NCI-H1436 treated with DMSO at 0.1 percent for 48 hours (cell line): Measurements from ENCODE around the gene SLC24A3.

Experiments used
- DNase-seq: peaks from one replicate; lab custom pipeline; 2025; lab: John Stamatoyannopoulos, UW

Gene SLC24A3

DNA sequence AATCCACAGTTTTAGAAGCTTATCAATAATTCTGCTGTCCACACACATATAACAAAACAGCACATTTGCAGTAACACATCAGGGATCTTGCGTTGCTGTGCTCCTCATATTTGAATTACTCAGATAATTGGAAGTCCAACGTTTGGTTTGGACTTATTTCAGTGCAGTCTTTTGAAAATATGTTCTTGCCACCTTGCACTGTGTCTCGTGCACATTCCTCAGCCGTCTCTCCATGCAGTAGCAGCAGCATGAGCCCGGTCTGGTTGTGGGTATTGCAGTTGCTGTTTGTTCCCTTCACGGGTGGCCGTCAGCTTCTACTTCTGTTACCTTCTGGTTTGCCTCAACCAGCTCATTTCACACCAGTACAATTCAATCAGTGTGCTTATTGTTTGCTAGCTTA lies 215.5 kb downstream of the SLC24A3 start:
- no peak for DNase-seq

GRCh38 chr20:19428324-19428723 lies 215.9 kb downstream of the SLC24A3 start:
- no peak for DNase-seq

DNA sequence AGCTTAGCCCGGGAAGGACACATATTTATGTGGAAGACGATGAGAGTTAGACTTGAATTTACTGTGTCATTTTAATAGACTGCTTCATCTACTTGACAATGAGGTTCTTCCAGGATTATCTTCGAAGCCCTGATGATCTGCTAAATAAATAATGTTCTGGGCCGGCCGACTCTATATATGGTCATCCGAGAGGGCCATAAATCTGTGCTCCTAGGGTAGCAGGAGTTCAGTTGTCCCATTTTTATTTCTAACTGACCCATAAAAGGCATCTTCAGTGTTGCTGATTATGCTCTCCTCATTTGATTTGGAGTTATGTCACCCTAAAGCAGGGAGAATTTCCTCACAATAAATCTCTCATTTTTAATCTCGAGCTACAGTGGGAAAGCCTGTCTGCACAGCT lies 217.1 kb downstream of the SLC24A3 start:
- DNase-seq, result no peak

GRCh38 chr20:19430641-19431315 lies 218.3 kb downstream of the SLC24A3 start:
- no peak for DNase-seq

- no peak for DNase-seq
These were observed 218.9 kb downstream of the SLC24A3 start for GRCh38 chr20:19431316-19431700.

DNA sequence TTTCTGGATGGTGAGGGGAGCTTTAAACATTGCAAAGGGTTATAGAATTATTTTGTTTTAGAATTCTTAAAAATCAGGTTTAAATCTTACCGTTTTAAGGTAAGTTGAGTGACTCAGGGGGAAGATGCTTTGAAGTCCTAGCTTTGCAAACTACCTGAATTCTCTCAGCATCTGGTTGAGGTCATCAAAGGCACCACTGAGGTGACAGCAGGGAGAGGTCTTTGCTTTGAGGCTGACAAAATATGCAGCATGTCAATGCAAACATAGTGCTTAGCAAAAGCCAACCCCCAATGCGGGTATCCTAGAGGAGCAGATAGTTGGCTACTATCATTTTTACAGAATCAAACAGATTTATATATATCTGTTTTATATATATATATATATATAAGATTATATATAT lies 219.5 kb downstream of the SLC24A3 start:
- no peak for DNase-seq

- DNase-seq, result no peak
These were observed 221.2 kb downstream of the SLC24A3 start for GRCh38 chr20:19433371-19434350.

DNA sequence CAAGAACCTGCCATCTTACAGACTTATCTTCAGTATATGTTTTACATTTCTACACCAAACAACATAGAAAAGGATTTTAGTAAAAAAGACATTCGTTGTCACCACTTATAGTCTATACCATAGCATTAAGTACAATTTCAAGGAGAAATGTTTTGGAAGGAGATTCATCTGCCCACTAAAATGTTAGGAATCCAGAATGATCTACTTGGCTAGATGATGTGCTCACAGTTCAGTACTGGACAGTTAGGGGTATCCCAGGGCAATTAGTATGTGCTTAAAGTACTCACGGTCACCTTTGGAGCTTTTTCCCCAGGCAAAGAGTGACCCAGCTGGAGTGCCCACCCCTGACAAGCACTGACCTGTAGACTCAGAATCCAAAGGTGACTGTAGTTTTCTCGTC lies 222.9 kb downstream of the SLC24A3 start:
- no peak for DNase-seq

GRCh38 chr20:19435821-19436220 lies 223.4 kb downstream of the SLC24A3 start:
- DNase-seq, result no peak

GRCh38 chr20:19438488-19438887 lies 226.0 kb downstream of the SLC24A3 start:
- DNase-seq, result no peak

- DNase-seq, result no peak
These were observed 228.5 kb downstream of the SLC24A3 start for GRCh38 chr20:19440660-19441527.

DNA sequence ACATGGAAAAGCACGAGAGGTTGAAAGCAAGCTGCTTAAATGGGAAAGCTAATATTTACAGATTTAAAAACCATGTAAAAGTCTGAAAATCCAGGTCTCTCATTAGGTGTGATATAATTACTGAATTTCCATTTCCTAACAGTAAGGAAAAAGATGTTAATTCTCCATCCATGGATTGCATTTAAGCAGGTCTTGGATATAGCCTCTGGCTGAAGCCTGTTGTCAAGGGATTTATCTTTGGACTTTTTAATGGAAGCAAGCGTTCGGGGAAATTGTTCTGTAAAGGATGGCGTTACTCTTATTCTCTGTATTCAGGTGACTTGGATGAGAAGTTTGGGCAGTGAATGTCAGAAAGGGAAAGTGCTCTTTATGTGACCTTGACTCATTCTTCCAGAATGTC lies 233.8 kb downstream of the SLC24A3 start:
- DNase-seq, result no peak

DNA sequence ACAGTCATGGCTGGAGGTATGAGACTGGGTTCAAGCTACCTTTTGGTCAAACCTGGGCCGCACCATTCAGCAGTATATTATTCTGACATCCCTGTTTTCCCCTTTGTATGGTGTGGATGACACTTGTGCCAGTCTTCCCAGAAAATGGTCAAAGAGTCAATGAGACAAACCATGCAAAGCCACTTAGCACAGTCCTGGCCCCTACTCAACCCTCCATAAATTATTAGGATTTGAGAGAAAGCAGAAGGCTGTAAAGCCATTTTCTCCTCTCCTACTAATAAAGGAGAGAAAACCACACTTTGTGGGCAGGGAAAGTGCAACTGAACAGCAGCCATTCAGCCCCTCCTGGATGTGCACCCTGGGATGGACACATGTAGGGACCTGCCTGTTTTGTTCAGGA lies 236.2 kb downstream of the SLC24A3 start:
- DNase-seq, result no peak

DNA sequence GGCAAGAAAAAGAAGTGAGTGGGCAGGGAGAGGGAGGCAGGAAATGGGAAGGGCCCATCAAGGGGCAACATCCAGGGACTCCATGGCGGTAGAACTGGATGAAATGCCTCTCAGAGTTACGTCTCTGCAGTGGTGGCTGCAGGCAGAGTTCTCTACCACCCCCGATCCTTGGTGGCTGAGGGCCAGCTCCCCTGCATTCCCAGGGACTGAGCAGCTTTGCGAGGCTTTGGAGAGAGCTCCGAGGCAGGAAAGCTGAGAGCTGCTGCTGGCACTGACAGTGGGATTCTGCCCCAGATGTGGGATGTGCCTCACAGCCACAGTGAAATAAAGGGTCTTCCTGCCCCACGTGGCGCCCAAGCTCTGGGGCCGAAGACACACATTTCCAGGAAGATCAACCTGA lies 236.6 kb downstream of the SLC24A3 start:
- DNase-seq, result no peak

DNA sequence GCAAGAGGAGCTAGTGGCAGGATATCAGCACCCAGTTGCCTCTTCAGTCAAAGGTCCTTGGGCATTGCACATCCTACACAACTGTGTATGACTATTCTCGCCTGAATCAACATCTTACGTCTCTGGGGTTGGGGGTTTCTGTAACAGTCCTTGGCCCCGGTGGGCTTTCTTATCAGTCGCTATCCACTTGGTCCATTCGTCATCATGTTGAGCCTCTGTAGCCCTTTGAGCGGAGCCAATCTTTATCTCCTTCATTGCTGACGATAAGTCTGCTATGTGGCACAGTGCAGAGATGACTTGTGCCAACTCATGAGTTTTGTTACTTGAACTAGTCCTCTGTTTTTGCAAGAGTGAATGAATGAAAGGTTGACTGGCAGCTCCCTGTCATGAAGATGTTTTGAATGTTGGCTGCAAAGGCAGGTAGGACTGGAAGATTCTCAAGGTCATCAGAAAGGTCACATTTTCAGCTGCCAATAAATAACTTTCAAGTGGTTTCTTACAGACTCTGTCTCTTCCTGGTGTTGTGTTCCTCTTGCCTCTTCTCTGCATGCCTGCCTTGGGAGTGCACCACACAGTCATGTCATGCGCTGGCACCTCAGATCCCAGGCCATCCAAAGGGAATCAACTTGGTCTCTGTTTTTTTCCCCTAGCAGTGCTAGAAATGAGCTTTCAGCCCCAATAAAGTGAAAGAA lies 238.9 kb downstream of the SLC24A3 start:
- no peak for DNase-seq

GRCh38 chr20:19451923-19452295 lies 239.5 kb downstream of the SLC24A3 start:
- no peak for DNase-seq

DNA sequence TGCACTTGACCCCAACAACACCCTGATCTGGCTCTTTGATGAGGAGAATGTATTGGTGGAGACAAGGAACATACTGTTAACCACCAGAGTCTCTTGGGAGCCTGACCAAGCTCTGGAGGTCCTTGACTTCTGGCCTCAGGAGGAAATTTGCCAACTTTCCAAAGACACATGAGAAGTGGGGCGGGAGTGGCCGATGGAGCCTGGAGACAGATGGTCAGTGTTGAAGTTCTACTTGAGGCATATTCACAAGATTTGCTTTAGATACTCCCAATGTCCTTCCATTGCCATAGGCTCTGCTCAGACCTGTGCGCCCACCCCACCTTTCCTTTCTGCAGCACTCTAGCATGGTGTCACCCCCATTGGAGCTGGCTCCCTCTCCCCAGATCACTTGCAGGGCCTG lies 241.0 kb downstream of the SLC24A3 start:
- no peak for DNase-seq

GRCh38 chr20:19453862-19454261 lies 241.4 kb downstream of the SLC24A3 start:
- DNase-seq, result no peak

- DNase-seq, result no peak
These were observed 244.4 kb downstream of the SLC24A3 start for GRCh38 chr20:19456595-19457395.

DNA sequence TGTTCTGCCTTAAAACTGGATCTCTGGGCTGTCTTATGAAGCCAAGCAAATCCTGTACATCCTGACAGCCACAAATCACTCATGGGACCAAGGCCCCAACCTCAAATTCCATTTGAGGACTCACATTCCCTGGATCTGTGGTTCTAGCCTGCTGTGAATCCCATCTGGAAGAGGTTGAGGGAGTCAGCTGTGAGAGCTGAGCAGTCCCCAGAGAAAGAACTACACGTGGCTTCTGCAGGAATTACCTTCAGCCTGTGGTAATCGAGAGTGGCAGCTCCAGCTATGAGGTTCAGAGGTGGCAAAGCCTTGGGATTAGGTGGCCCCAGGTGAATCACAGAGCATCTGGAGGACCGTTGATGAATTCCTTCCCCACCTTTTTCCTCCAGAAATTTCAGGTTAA lies 245.2 kb downstream of the SLC24A3 start:
- DNase-seq, result no peak

GRCh38 chr20:19460386-19460785 lies 247.9 kb downstream of the SLC24A3 start:
- DNase-seq, result no peak
